NCI-H1092 treated with DMSO at 0.1 percent for 48 hours (cell line): ENCODE data around the gene MICAL3.
A peak's percentile ranks its signal among the peaks of the same experiment; 100 is the strongest.

Experiments used
- DNase-seq: peaks from one replicate; lab custom pipeline; 2025; lab: John Stamatoyannopoulos, UW

The MICAL3 gene

GRCh38 chr22:17912945-17913721 lies 111.2 kb downstream of the MICAL3 start:
- DNase-seq: no peak

- DNase-seq: no peak
These were observed 112.5 kb downstream of the MICAL3 start for GRCh38 chr22:17911887-17912286.

- no peak for DNase-seq
These were observed 113.1 kb downstream of the MICAL3 start for GRCh38 chr22:17911312-17911705.

- no peak for DNase-seq
These were observed 113.6 kb downstream of the MICAL3 start for GRCh38 chr22:17910561-17911311.

- no peak for DNase-seq
These were observed 116.7 kb downstream of the MICAL3 start for GRCh38 chr22:17907748-17908051.

GRCh38 chr22:17906978-17907747 lies 117.2 kb downstream of the MICAL3 start:
- DNase-seq: no peak

- DNase-seq: no peak
These were observed 118.9 kb downstream of the MICAL3 start for GRCh38 chr22:17905445-17905844.

- DNase-seq: no peak
These were observed 120.6 kb downstream of the MICAL3 start for GRCh38 chr22:17903564-17904295.

GRCh38 chr22:17902960-17903359 lies 121.4 kb downstream of the MICAL3 start:
- no peak for DNase-seq

GRCh38 chr22:17898375-17898774 lies 126.0 kb downstream of the MICAL3 start:
- DNase-seq: no peak

- DNase-seq: no peak
These were observed 126.5 kb downstream of the MICAL3 start for GRCh38 chr22:17897858-17898257.

GRCh38 chr22:17897426-17897825 lies 126.9 kb downstream of the MICAL3 start:
- DNase-seq: no peak

- DNase-seq: no peak
These were observed 127.8 kb downstream of the MICAL3 start for GRCh38 chr22:17896586-17896985.

- no peak for DNase-seq
These were observed 130.3 kb downstream of the MICAL3 start for GRCh38 chr22:17893900-17894535.

- no peak for DNase-seq
These were observed 132.0 kb downstream of the MICAL3 start for GRCh38 chr22:17892376-17892775.

- peak; percentile 36 for DNase-seq
These were observed 132.7 kb downstream of the MICAL3 start for GRCh38 chr22:17891481-17892167.

GRCh38 chr22:17890892-17891291 lies 133.5 kb downstream of the MICAL3 start:
- no peak for DNase-seq

GRCh38 chr22:17890245-17890671 lies 134.1 kb downstream of the MICAL3 start:
- no peak for DNase-seq

- DNase-seq: no peak
These were observed 135.5 kb downstream of the MICAL3 start for GRCh38 chr22:17888855-17889254.

- DNase-seq: no peak
These were observed 135.9 kb downstream of the MICAL3 start for GRCh38 chr22:17888439-17888838.

- DNase-seq: no peak
These were observed 139.5 kb downstream of the MICAL3 start for GRCh38 chr22:17884893-17885292.
